ENCODE data around the gene KLC1. TPM values are rescaled to one million over a fixed set of nuclear protein-coding genes. Genes with fewer than 3 reads are reported as not detected.

Gene KLC1
- total RNA-seq, 3 donors from 2014 or later: 99.3 to 188 (median 104) TPM

- no peak for DNase-seq
- no peak for ATAC-seq
- Histone ChIP-seq H3K4me1 (ENCODE audit: low read depth) (no peaks in the 10 kb centered on the region), H3K36me3 (ENCODE audit: low read depth) (no peaks in the 10 kb centered on the region), H3K4me3 (no peak overlapping the region), H3K9me3 (no peaks in the 10 kb centered on the region)
- no peak for TF ChIP-seq CTCF (IDR thresholded peaks at IDR 0.05)
- intact Hi-C loops (cut with DNase I, micrococcal nuclease): no loop called here
Measured at GRCh38 chr14:103594265-103594664, 34.7 kb upstream of the KLC1 start.

GRCh38 chr14:103597623-103598377, 31.2 kb upstream of the KLC1 start:
- ATAC-seq (no peak), DNase-seq (no peak)
- intact Hi-C loops (cut with DNase I, micrococcal nuclease): no loop called here
- H3K4me3 ChIP-seq: no peak overlapping the region
- no peaks in the 10 kb centered on the region for H3K9me3 ChIP-seq
- H3K4me1 ChIP-seq (ENCODE audit: low read depth): no peaks in the 10 kb centered on the region
- no peak for TF ChIP-seq CTCF (IDR thresholded peaks at IDR 0.05)
- H3K36me3 ChIP-seq (ENCODE audit: low read depth): no peaks in the 10 kb centered on the region

- TF ChIP-seq CTCF (IDR thresholded peaks at IDR 0.05): no peak
- no peaks in the 10 kb centered on the region for H3K36me3 ChIP-seq (ENCODE audit: low read depth)
- intact Hi-C loops (cut with DNase I, micrococcal nuclease): no loop called here
- no peak for DNase-seq
- H3K9me3 ChIP-seq: no peaks in the 10 kb centered on the region
- H3K4me3 ChIP-seq: no peak overlapping the region
- no peak for ATAC-seq
- no peaks in the 10 kb centered on the region for H3K4me1 ChIP-seq (ENCODE audit: low read depth)
Measured at GRCh38 chr14:103600503-103600902, 28.5 kb upstream of the KLC1 start.

- no peak for DNase-seq
- Histone ChIP-seq H3K36me3 (ENCODE audit: low read depth) (no peaks in the 10 kb centered on the region), H3K9me3 (no peaks in the 10 kb centered on the region), H3K4me1 (ENCODE audit: low read depth) (peaks cover 12% of the 10 kb centered on the region), H3K4me3 (no peak overlapping the region)
- ATAC-seq: no peak
- no peak for TF ChIP-seq CTCF (IDR thresholded peaks at IDR 0.05)
- intact Hi-C loops (cut with DNase I, micrococcal nuclease): no loop called here
Measured at GRCh38 chr14:103604620-103605019, 24.4 kb upstream of the KLC1 start.

- intact Hi-C loops (cut with DNase I, micrococcal nuclease): no loop called here
- Histone ChIP-seq H3K9me3 (peaks cover 13% of the 10 kb centered on the region), H3K36me3 (ENCODE audit: low read depth) (no peaks in the 10 kb centered on the region), H3K4me3 (no peak overlapping the region), H3K4me1 (ENCODE audit: low read depth) (peaks cover 12% of the 10 kb centered on the region)
- DNase-seq (peak; percentile 71 to 77 (median 77)), ATAC-seq (peak; percentile 87)
- no peak for TF ChIP-seq CTCF (IDR thresholded peaks at IDR 0.05)
Measured at GRCh38 chr14:103606963-103607668, 21.9 kb upstream of the KLC1 start.

Data from mucosa of descending colon (tissue), 3 donors.